Measurements from ENCODE around the gene RPP25.
A peak's percentile ranks its signal among the peaks of the same experiment; 100 is the strongest.

DNA sequence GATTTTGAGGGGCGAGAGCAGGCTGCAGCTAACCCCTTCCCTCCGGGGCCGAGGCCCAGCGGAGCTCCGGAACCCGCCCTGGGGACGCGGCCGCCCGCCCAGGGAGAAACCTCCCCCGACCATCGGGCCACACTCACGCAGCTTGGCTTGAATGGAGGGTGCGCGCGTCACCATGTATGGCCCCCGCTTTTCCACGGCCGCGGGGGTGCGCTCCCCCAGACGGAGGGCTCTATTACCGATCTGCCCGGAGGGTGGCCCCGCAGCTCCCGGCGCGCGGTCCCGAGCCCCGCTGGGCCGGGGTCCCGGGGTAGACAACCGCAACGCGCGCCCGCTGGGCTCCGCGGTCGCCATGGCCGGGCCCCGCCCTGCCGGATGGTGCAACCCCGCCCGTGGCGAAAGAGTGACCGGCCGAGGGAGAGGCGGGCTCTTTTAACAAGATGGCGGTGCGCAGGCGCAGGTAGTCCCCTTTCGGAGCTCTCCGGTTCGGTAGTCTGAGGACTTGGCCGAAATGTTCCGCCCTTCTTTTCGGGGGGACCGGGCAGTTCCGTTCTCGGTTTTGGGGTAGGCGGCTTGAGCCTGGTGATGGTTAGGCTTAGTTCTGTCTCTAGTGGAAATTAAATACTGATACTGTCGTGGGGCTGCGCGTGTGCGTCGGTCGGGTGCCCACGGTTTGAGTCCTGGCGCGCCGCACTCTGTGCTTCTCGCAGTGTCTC is 50.0 kb downstream of the RPP25 start, which contains the start of gene FAM219B:
- TF ChIP-seq POLR2A (IDR thresholded peaks at IDR 0.05): peak; percentile 76 to 93
- TF ChIP-seq, protein P1, sequence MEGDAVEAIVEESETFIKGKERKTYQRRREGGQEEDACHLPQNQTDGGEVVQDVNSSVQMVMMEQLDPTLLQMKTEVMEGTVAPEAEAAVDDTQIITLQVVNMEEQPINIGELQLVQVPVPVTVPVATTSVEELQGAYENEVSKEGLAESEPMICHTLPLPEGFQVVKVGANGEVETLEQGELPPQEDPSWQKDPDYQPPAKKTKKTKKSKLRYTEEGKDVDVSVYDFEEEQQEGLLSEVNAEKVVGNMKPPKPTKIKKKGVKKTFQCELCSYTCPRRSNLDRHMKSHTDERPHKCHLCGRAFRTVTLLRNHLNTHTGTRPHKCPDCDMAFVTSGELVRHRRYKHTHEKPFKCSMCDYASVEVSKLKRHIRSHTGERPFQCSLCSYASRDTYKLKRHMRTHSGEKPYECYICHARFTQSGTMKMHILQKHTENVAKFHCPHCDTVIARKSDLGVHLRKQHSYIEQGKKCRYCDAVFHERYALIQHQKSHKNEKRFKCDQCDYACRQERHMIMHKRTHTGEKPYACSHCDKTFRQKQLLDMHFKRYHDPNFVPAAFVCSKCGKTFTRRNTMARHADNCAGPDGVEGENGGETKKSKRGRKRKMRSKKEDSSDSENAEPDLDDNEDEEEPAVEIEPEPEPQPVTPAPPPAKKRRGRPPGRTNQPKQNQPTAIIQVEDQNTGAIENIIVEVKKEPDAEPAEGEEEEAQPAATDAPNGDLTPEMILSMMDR (IDR thresholded peaks at IDR 0.05): peak in 1 of 5 experiments; percentile 38
- TF ChIP-seq EP300 (IDR thresholded peaks at IDR 0.05): peak; percentile 42 to 87

All from tibial nerve (tissue), 4 donors.